GM23248 (cell line): ENCODE results near the gene PIM1. TPM values are rescaled to one million over a fixed set of nuclear protein-coding genes. Genes with fewer than 3 reads are reported as not detected.

ENCODE experiments used
- DNase-seq: peaks from one replicate; pipeline ENCODE4 v3.0.0-alpha.2; 2015
- H2AFZ ChIP-seq: fragments of 200-600 bp; sonication (generic); 2 replicates; pipeline ENCODE4 v1.6.1; 2016; ENCODE audit warnings: antibody characterized with exemption
- H3F3A ChIP-seq: fragments of 200-600 bp; sonication (generic); 2 replicates; pipeline ENCODE4 v1.6.1; 2016; ENCODE audit warnings: mild to moderate bottlenecking, antibody characterized with exemption, mixed run types; ENCODE audit not compliant: insufficient read depth
- H3K27ac ChIP-seq: fragments of 200-600 bp; sonication (generic); 2 replicates; pipeline ENCODE4 v1.5.1; 2016; ENCODE audit warnings: mild to moderate bottlenecking
- H3K27me3 ChIP-seq: fragments of 200-600 bp; sonication (generic); replicated peaks from 2 replicates; pipeline ENCODE4 v1.6.1; 2016; ENCODE audit warnings: mild to moderate bottlenecking; ENCODE audit not compliant: insufficient read depth
- H3K36me3 ChIP-seq: fragments of 200-600 bp; sonication (generic); 2 replicates; pipeline ENCODE4 v1.6.1; 2016; ENCODE audit warnings: low read depth, mild to moderate bottlenecking
- H3K4me1 ChIP-seq: fragments of 200-600 bp; sonication (generic); 2 replicates; pipeline ENCODE4 v1.6.1; 2016; ENCODE audit warnings: mild to moderate bottlenecking; ENCODE audit not compliant: insufficient read depth
- H3K4me2 ChIP-seq: fragments of 200-600 bp; sonication (generic); one replicate; pipeline ENCODE4 v1.6.1; 2016; ENCODE audit warnings: mild to moderate bottlenecking; ENCODE audit not compliant: unreplicated experiment
- H3K4me3 ChIP-seq: fragments of 200-600 bp; sonication (generic); 2 replicates; pipeline ENCODE4 v1.5.1; 2016; ENCODE audit warnings: mild to moderate bottlenecking
- H3K79me2 ChIP-seq: fragments of 200-600 bp; sonication (generic); 2 replicates; pipeline ENCODE4 v1.6.1; 2016; ENCODE audit warnings: mild to moderate bottlenecking; ENCODE audit not compliant: insufficient read depth
- H3K9ac ChIP-seq: fragments of 200-600 bp; sonication (generic); 2 replicates; pipeline ENCODE4 v1.6.1; 2016; ENCODE audit warnings: mild to moderate bottlenecking
- H3K9me2 ChIP-seq: fragments of 200-600 bp; sonication (generic); 2 replicates; pipeline ENCODE4 v1.6.1; 2016; ENCODE audit warnings: mixed run types, mild to moderate bottlenecking, moderate library complexity; ENCODE audit not compliant: insufficient read depth
- H3K9me3 ChIP-seq: fragments of 200-600 bp; sonication (generic); one replicate; pipeline ENCODE4 v1.6.1; 2017; ENCODE audit warnings: low read depth
- H4K20me1 ChIP-seq: fragments of 200-600 bp; sonication (generic); 2 replicates; pipeline ENCODE4 v1.6.0; 2016; ENCODE audit not compliant: insufficient read depth
- EZH2 ChIP-seq: fragments of 200-600 bp; sonication (generic); IDR thresholded peaks from 2 replicates; pipeline ENCODE4 v1.6.1; 2018; ENCODE audit warnings: antibody characterized with exemption, mild to moderate bottlenecking; ENCODE audit not compliant: insufficient read depth, poor library complexity, severe bottlenecking
- EZH2phosphoT487 ChIP-seq: fragments of 200-600 bp; sonication (generic); IDR thresholded peaks from 2 replicates; pipeline ENCODE4 v1.6.1; 2018; ENCODE audit warnings: antibody characterized with exemption, moderate library complexity, mild to moderate bottlenecking, low read depth; ENCODE audit not compliant: insufficient read depth
- WGBS, 2 experiments: methylation state at CpG; one replicate each; pipeline ENCODE4 v1.1.6; 2015 to 2017; ENCODE audit warnings: low lambda C conversion rate in 2 of 2, low coverage in 1 of 2; ENCODE audit errors: missing lambda C conversion rate in 2 of 2; 5-methylcytosine and 5-hydroxymethylcytosine counted together
- in situ Hi-C: fragments of 300-500 bp; cut with MboI; formaldehyde crosslinking; loops from 2 replicates; pipeline ENCODE4 v1.15.0; 2020
- polyA plus RNA-seq: library from polyadenylated mRNA; unstranded; fragments of >200 nt; fragmentation: Nextera tagmentation; extraction: Ambion mirVana; gene quantifications from 2 replicates; pipeline ENCODE4 v1.2.1, GENCODE V29; 2016
- total RNA-seq: library from RNA; depleted of rRNA; stranded (reverse); fragments of >200 nt; shearing (Covaris generic); gene quantifications from 2 replicates; pipeline ENCODE4 v1.2.3, GENCODE V29; 2014

Gene PIM1
- total and polyA plus RNA-seq, 2 experiments from 2014 or later, result 12.0 to 15.5 TPM

DNA sequence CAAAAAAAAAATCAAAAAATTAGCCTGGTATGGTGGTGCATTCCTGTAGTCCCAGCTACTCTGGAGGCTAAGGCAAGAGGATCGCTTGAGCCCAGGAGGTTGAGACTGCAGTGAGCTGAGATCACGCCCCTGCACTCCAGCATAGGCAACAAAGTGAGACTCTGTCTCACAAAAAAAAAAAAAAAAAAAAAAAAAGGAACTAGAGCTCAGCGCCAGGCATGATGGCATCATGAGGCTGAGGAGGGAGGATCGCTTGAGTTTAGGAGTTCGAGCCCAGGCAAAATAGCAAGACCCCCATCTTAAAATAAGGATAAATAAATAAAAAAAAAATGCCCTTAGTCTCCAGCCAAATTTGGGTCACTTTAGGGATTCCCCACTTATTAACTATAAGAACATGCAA lies 40.4 kb upstream of the PIM1 start:
- H3K79me2 ChIP-seq, result no peaks in the 10 kb centered on the region
- in situ Hi-C loops, result no loop called here
- H4K20me1 ChIP-seq, result no peaks in the 10 kb centered on the region
- no peak for DNase-seq
- H3K4me3 ChIP-seq, result no peak overlapping the region
- H3K4me2 ChIP-seq, result no peak overlapping the region
- no peaks in the 10 kb centered on the region for H3K9me2 ChIP-seq
- H2AFZ ChIP-seq, result no peak overlapping the region
- no peak overlapping the region for H3K9ac ChIP-seq
- WGBS, 2 experiments, result 96 to 98% methylated on average over 5 of the region's 5 CpGs
- no peaks in the 10 kb centered on the region for H3K27me3 ChIP-seq
- TF ChIP-seq EZH2phosphoT487 (no peak), EZH2 (no peak)
- H3K9me3 ChIP-seq, result no peaks in the 10 kb centered on the region
- H3F3A ChIP-seq, result 0 out of 2 replicates have a peak, but pooled peaks cover 4% of the 10 kb centered on the region
- no peak overlapping the region for H3K27ac ChIP-seq
- H3K4me1 ChIP-seq, result peaks cover 22% of the 10 kb centered on the region
- no peaks in the 10 kb centered on the region for H3K36me3 ChIP-seq

- Histone ChIP-seq H3K79me2 (no peaks in the 10 kb centered on the region), H3K4me2 (no peak overlapping the region), H3K27me3 (no peaks in the 10 kb centered on the region), H2AFZ (no peak overlapping the region), H3K9me3 (no peaks in the 10 kb centered on the region), H3F3A (peaks cover 14% of the 10 kb centered on the region), H3K4me1 (peaks cover 32% of the 10 kb centered on the region), H4K20me1 (no peaks in the 10 kb centered on the region), H3K27ac (no peak overlapping the region), H3K9me2 (no peaks in the 10 kb centered on the region), H3K4me3 (no peak overlapping the region), H3K36me3 (no peaks in the 10 kb centered on the region), H3K9ac (no peak overlapping the region)
- in situ Hi-C loops, result no loop called here
- DNase-seq, result peak; percentile 63
- TF ChIP-seq EZH2phosphoT487, result no peak
- no peak for TF ChIP-seq EZH2
- WGBS, 2 experiments, result 38 to 42% methylated on average over 3 of the region's 3 CpGs
Observed at GRCh38 chr6:37130704-37131103, 39.2 kb upstream of the PIM1 start.

DNA sequence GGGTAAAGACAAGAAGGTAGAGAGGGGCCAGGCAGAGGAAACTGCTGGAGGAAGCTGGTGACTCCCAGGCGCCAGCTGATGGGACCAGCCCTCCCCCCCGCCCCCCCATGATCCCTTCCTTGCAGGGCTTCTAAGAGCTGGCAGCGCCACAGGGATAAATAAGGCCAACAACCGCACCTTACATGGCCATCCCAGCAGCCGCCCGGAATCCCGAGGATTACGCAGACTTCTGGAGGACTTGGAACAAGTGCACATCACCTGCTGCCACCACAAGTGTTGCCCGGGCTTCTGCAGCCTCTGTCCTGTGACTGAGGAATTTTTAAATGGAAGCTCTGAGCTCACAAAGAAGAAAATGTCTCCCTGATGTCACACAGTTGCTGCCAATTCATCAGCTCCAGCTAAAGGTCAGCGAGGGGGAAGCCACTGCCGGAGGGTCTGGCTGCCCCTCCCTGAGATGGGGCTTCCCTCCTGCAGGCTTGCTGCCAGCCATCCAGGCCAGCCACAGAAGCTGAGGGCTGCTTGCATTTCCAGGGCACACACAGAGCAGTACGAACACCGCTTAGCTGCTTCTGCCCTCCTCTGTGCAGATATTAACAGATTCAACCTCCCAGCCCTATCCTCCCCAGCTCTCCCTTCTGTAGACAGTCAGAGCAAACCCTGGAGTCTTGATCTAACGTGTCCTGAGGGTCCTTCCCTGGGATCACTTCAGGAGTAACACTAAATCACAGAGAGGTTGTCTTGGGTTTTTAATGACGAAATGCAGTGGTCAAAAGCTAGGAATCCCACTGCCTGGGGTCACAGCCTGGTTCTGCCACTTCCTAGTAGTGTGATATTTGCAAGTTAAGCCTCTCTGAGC lies 38.6 kb upstream of the PIM1 start:
- H3K4me2 ChIP-seq, result no peak overlapping the region
- peaks cover 39% of the 10 kb centered on the region for H3K4me1 ChIP-seq
- peaks cover 19% of the 10 kb centered on the region for H3F3A ChIP-seq
- WGBS, 2 experiments, result 36 to 51% methylated on average over 12 to 15 of the region's 15 CpGs
- no peaks in the 10 kb centered on the region for H3K36me3 ChIP-seq
- DNase-seq, result peak; percentile 17
- no peaks in the 10 kb centered on the region for H3K9me3 ChIP-seq
- H3K27ac ChIP-seq, result no peak overlapping the region
- no peaks in the 10 kb centered on the region for H3K27me3 ChIP-seq
- H4K20me1 ChIP-seq, result no peaks in the 10 kb centered on the region
- no peaks in the 10 kb centered on the region for H3K79me2 ChIP-seq
- H3K9me2 ChIP-seq, result no peaks in the 10 kb centered on the region
- in situ Hi-C loops, result no loop called here
- no peak for TF ChIP-seq EZH2
- no peak for TF ChIP-seq EZH2phosphoT487
- no peak overlapping the region for H2AFZ ChIP-seq
- H3K4me3 ChIP-seq, result no peak overlapping the region
- no peak overlapping the region for H3K9ac ChIP-seq

GRCh38 chr6:37131960-37132253 lies 38.0 kb upstream of the PIM1 start:
- DNase-seq, result no peak
- Histone ChIP-seq H3K27ac (no peak overlapping the region), H3K9me3 (no peaks in the 10 kb centered on the region), H3K27me3 (no peaks in the 10 kb centered on the region), H3K4me2 (no peak overlapping the region), H3K9ac (no peak overlapping the region), H3F3A (peaks cover 22% of the 10 kb centered on the region), H3K36me3 (no peaks in the 10 kb centered on the region), H3K79me2 (no peaks in the 10 kb centered on the region), H3K9me2 (no peaks in the 10 kb centered on the region), H2AFZ (no peak overlapping the region), H4K20me1 (no peaks in the 10 kb centered on the region), H3K4me3 (no peak overlapping the region), H3K4me1 (peaks cover 44% of the 10 kb centered on the region)
- in situ Hi-C loops, result no loop called here
- TF ChIP-seq EZH2phosphoT487 (no peak), EZH2 (no peak)
